HepG2 (cell line): Measurements from ENCODE around the gene KDM2B. TPM values are rescaled to one million over a fixed set of nuclear protein-coding genes. Genes with fewer than 3 reads are reported as not detected.
A peak's percentile ranks its signal among the peaks of the same experiment; 100 is the strongest.

ENCODE experiments used
- BHLHE40 ChIP-seq: IDR thresholded peaks from 2 replicates; pipeline ENCODE4 v1.6.1; 2011; ENCODE audit warnings: low read length, improper control_type of control experiment
- CEBPG ChIP-seq: IDR thresholded peaks from 2 replicates; pipeline ENCODE4 v1.6.1; 2016
- ETV6 ChIP-seq: sonication (generic); formaldehyde crosslinking; conservative IDR thresholded peaks from 2 replicates; pipeline ENCODE4 v1.4.0; 2020; ENCODE audit warnings: missing genetic modification reagents
- FOXK1 ChIP-seq: sonication (generic); formaldehyde crosslinking; IDR thresholded peaks from 2 replicates; pipeline ENCODE4 v1.4.0; 2020; ENCODE audit warnings: low read depth, missing genetic modification reagents, borderline replicate concordance
- GTF2F1 ChIP-seq: fragments of 150-350 bp; IDR thresholded peaks from 2 replicates; pipeline ENCODE4 v1.6.1; 2014; ENCODE audit warnings: low read length
- MTF1 ChIP-seq: sonication (generic); formaldehyde crosslinking; IDR thresholded peaks from 2 replicates; pipeline ENCODE4 v1.5.0; 2020; ENCODE audit warnings: missing genetic modification reagents
- NFKBIZ ChIP-seq: IDR thresholded peaks from 2 replicates; pipeline ENCODE4 v1.6.1; 2018; ENCODE audit warnings: missing genetic modification reagents, missing compliant biosample characterization
- NONO ChIP-seq, 2 experiments: fragments of 450-650 bp in 1 of 2; sonication (generic) in 1 of 2; formaldehyde crosslinking in 1 of 2; IDR thresholded peaks in 1 of 2; conservative IDR thresholded peaks in 1 of 2; 2 replicates each; pipeline versions ENCODE4 v1.6.1 to v1.8.0; 2017 to 2022; ENCODE audit warnings: mild to moderate bottlenecking in 1 of 2, missing genetic modification reagents in 1 of 2, moderate library complexity in 1 of 2
- NR0B2 ChIP-seq: sonication (generic); formaldehyde crosslinking; IDR thresholded peaks from 2 replicates; pipeline ENCODE4 v1.4.0; 2020; ENCODE audit warnings: mild to moderate bottlenecking, missing genetic modification reagents
- ONECUT2 ChIP-seq: sonication (generic); formaldehyde crosslinking; IDR thresholded peaks from 2 replicates; pipeline ENCODE4 v1.4.0; 2020; ENCODE audit warnings: missing genetic modification reagents
- RAD51 ChIP-seq: fragments of 450-650 bp; IDR thresholded peaks from 2 replicates; pipeline ENCODE4 v1.6.1; 2016; ENCODE audit warnings: borderline replicate concordance
- SMAD9 ChIP-seq: sonication (generic); formaldehyde crosslinking; IDR thresholded peaks from 2 replicates; pipeline ENCODE4 v1.5.1; 2020; ENCODE audit warnings: mild to moderate bottlenecking, missing genetic modification reagents
- SMC3 ChIP-seq: IDR thresholded peaks from 2 replicates; pipeline ENCODE4 v1.6.1; 2011; ENCODE audit warnings: low read length, improper control_type of control experiment
- TOE1 ChIP-seq: sonication (generic); formaldehyde crosslinking; IDR thresholded peaks from 2 replicates; pipeline ENCODE4 v1.4.0; 2020; ENCODE audit warnings: mild to moderate bottlenecking, missing genetic modification reagents
- TSC22D2 ChIP-seq: sonication (generic); formaldehyde crosslinking; IDR thresholded peaks from 2 replicates; pipeline ENCODE4 v1.5.1; 2020; ENCODE audit warnings: missing genetic modification reagents, mild to moderate bottlenecking, borderline replicate concordance
- ZNF275 ChIP-seq: sonication (generic); formaldehyde crosslinking; IDR thresholded peaks from 2 replicates; pipeline ENCODE4 v1.8.0; 2022; ENCODE audit warnings: missing genetic modification reagents, mild to moderate bottlenecking, inconsistent platforms, borderline replicate concordance
- ZNF34 ChIP-seq: sonication (generic); formaldehyde crosslinking; IDR thresholded peaks from 2 replicates; pipeline ENCODE4 v1.4.0; 2020; ENCODE audit warnings: mild to moderate bottlenecking, missing genetic modification reagents, borderline replicate concordance
- ZNF772 ChIP-seq: sonication (generic); formaldehyde crosslinking; IDR thresholded peaks from 2 replicates; pipeline ENCODE4 v1.5.0; 2020; ENCODE audit warnings: mild to moderate bottlenecking, missing genetic modification reagents
- polyA plus RNA-seq, 8 experiments: library from polyadenylated mRNA; depleted of rRNA in 3 of 8; stranded (reverse) in 7 of 8; unstranded in 1 of 8; fragments of >200 nt; fragmentation: Illumina TruSeq in 4 of 8; extraction: Trizol in 4 of 8; gene quantifications; 2 replicates each; pipeline versions ENCODE4 v1.2.1 to v1.2.3, GENCODE V29; 2011 to 2016; ENCODE audit warnings: low read depth in 4 of 8, missing spikeins in 1 of 8, mixed read lengths in 1 of 8; ENCODE audit not compliant: insufficient read depth in 1 of 8
- total RNA-seq, 5 experiments: library from RNA; depleted of rRNA; stranded (reverse); fragments of >200 nt; fragmentation: Illumina TruSeq; extraction: Trizol; gene quantifications; 2 replicates each; pipeline ENCODE4 v1.2.3, GENCODE V29; 2016; ENCODE audit warnings: low read depth in 1 of 5
- TF ChIP-seq, protein P1 (sequence below): sonication (generic); formaldehyde crosslinking; IDR thresholded peaks from 2 replicates; pipeline ENCODE4 v1.8.1; 2022; ENCODE audit warnings: mild to moderate bottlenecking, missing genetic modification reagents
- TF ChIP-seq, protein P2 (sequence below): sonication (generic); formaldehyde crosslinking; IDR thresholded peaks from 2 replicates; pipeline ENCODE4 v1.9.0; 2021; ENCODE audit warnings: missing genetic modification reagents, borderline replicate concordance
- TF ChIP-seq, protein P3 (sequence below): sonication (generic); formaldehyde crosslinking; IDR thresholded peaks from 2 replicates; pipeline ENCODE4 v1.5.0; 2020; ENCODE audit warnings: mild to moderate bottlenecking, missing genetic modification reagents

The KDM2B gene
- total and polyA plus RNA-seq, 2 of the 13 experiments (the other 11 are each of a cell fraction or from before 2014, with no cell fraction given): 17.5 to 26.1 TPM

DNA sequence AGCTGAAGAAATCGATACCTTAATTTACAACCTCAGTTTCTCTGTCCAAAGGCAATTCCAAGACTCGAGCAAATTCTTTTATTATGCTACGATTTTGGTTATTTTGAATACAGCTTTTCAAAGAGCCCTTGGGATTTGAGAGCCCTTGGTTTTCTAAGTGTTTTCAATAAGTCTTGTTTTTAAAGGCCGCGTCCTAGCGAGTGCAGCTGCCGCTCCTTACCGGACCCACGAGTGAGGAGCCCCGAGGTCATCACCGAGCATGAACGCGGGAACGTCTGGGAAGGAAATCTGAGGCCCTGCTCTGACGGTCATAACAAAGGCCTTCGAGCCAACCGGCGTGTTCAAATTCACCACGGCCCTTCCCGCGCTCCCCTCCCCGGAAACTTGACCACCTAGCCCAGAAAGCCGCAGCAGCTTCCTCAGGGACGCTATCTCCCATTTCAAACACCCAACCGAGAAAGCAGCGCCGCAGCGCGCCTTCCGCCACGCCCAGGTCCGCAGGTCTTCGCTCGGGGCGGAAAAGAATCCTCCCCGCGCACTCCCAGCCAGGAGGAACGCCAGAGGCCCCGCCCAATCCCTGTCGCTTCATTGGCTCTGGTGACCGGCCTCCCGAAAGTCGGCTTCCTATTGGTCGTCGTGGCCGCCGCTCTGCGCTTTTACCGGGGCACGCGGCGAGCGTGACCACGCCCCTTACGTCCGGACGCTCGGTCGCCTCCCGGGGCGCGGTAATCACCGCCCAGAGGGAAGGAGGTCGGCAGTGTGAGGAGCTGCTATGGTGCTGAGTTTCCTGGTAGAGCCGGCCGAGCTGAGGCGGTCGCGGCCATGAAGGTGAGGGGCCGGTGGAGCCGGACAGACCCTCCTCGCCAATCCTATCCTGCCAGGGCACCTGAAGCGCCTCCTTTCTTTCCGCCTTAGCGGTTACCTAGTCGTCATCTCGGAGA, 181.2 kb downstream of the KDM2B start, which contains the start of gene RNF34 (continued):
- TF ChIP-seq, protein P1, sequence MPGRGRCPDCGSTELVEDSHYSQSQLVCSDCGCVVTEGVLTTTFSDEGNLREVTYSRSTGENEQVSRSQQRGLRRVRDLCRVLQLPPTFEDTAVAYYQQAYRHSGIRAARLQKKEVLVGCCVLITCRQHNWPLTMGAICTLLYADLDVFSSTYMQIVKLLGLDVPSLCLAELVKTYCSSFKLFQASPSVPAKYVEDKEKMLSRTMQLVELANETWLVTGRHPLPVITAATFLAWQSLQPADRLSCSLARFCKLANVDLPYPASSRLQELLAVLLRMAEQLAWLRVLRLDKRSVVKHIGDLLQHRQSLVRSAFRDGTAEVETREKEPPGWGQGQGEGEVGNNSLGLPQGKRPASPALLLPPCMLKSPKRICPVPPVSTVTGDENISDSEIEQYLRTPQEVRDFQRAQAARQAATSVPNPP (CRISPR knock-in tag): 0 out of 2 replicates have a peak, but pooled peaks have one; percentile 28
- TF ChIP-seq FOXK1 (peak; percentile 67; the same call in 1 of the 2 replicates), ONECUT2 (CRISPR knock-in tag) (no peak), RAD51 (no peak), TSC22D2 (CRISPR knock-in tag) (peak; percentile 28; the same call in 1 of the 2 replicates), MTF1 (CRISPR knock-in tag) (no peak), GTF2F1 (no peak), CEBPG (CRISPR knock-in tag) (no peak; the same call in 1 of the 2 replicates), NR0B2 (CRISPR knock-in tag) (peak; percentile 82; the same call in 1 of the 2 replicates), ZNF772 (no peak), ZNF275 (peak; percentile 88), ETV6 (CRISPR knock-in tag) (peak; percentile 12; the same call in 1 of the 2 replicates), SMC3 (no peak), SMAD9 (CRISPR knock-in tag) (no peak), NFKBIZ (CRISPR knock-in tag) (no peak), ZNF34 (no peak), NONO (IDR thresholded peaks at IDR 0.05) (no peak), NONO (CRISPR knock-in tag; conservative IDR thresholded peaks at IDR 0.05) (peak; percentile 79), BHLHE40 (peak; percentile 67; the same call in 1 of the 2 replicates), TOE1 (no peak)
- TF ChIP-seq, protein P2, sequence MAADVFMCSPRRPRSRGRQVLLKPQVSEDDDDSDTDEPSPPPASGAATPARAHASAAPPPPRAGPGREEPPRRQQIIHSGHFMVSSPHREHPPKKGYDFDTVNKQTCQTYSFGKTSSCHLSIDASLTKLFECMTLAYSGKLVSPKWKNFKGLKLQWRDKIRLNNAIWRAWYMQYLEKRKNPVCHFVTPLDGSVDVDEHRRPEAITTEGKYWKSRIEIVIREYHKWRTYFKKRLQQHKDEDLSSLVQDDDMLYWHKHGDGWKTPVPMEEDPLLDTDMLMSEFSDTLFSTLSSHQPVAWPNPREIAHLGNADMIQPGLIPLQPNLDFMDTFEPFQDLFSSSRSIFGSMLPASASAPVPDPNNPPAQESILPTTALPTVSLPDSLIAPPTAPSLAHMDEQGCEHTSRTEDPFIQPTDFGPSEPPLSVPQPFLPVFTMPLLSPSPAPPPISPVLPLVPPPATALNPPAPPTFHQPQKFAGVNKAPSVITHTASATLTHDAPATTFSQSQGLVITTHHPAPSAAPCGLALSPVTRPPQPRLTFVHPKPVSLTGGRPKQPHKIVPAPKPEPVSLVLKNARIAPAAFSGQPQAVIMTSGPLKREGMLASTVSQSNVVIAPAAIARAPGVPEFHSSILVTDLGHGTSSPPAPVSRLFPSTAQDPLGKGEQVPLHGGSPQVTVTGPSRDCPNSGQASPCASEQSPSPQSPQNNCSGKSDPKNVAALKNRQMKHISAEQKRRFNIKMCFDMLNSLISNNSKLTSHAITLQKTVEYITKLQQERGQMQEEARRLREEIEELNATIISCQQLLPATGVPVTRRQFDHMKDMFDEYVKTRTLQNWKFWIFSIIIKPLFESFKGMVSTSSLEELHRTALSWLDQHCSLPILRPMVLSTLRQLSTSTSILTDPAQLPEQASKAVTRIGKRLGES (CRISPR knock-in tag): no peak
- TF ChIP-seq, protein P3, sequence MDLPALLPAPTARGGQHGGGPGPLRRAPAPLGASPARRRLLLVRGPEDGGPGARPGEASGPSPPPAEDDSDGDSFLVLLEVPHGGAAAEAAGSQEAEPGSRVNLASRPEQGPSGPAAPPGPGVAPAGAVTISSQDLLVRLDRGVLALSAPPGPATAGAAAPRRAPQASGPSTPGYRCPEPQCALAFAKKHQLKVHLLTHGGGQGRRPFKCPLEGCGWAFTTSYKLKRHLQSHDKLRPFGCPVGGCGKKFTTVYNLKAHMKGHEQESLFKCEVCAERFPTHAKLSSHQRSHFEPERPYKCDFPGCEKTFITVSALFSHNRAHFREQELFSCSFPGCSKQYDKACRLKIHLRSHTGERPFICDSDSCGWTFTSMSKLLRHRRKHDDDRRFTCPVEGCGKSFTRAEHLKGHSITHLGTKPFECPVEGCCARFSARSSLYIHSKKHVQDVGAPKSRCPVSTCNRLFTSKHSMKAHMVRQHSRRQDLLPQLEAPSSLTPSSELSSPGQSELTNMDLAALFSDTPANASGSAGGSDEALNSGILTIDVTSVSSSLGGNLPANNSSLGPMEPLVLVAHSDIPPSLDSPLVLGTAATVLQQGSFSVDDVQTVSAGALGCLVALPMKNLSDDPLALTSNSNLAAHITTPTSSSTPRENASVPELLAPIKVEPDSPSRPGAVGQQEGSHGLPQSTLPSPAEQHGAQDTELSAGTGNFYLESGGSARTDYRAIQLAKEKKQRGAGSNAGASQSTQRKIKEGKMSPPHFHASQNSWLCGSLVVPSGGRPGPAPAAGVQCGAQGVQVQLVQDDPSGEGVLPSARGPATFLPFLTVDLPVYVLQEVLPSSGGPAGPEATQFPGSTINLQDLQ (CRISPR knock-in tag): peak; percentile 58; the same call in 1 of the 2 replicates
